NK-92 treated with Interleukin-12 subunit alpha and Interleukin-12 subunit beta, amount 100 ng/mL, for 24 hours (cell line): ENCODE data around the gene CNTN1.

Experiments
- DNase-seq: peaks from one replicate; lab custom pipeline; 2025; lab: John Stamatoyannopoulos, UW

Gene CNTN1

DNA sequence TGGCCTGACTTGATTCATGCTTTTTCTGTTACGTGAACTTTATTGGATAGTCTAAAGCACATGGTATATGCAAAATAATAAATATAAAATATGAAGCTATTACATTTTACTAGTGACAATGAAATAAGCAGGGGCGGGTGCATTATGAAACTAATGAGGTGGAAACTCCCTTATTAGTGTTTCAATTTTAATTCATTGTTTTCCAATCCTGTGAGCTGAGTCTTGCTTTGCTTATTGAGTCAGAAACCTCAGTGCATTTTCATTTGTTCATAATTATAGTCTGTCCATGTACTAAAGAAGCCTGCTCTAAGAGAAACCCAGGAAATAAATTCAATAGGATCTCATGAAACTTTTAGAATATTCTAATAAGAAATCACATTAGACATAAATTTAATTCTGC, 78.5 kb downstream of the CNTN1 start:
- DNase-seq = no peak

- no peak for DNase-seq
Observed at GRCh38 chr12:40775661-40776060, 83.4 kb downstream of the CNTN1 start.

GRCh38 chr12:40784102-40784501, 91.9 kb downstream of the CNTN1 start:
- no peak for DNase-seq

DNA sequence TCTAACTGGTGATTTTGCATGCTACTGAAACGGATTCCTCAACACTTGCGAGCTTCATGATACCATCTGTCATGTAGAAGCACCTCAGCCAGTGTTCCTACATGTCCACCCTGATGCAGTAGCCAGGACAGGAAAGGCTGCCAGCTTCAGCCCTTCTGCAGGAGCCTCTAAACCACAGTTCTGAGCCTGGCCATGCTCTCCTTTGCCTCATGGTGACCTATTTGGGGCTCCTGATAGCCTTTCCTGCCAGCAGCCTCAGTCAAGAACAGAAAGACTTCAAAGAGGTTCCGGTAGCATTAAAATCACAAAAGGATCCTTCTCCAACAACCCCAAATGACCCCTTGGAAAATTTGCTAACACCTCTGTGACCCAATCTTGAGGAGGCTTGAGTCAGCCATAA, 96.0 kb downstream of the CNTN1 start:
- DNase-seq = no peak

GRCh38 chr12:40792792-40793386, 100.7 kb downstream of the CNTN1 start:
- no peak for DNase-seq

GRCh38 chr12:40793471-40793870, 101.2 kb downstream of the CNTN1 start:
- DNase-seq = no peak

GRCh38 chr12:40794087-40794486, 101.8 kb downstream of the CNTN1 start:
- DNase-seq = no peak

GRCh38 chr12:40801082-40801481, 108.8 kb downstream of the CNTN1 start:
- DNase-seq = no peak

GRCh38 chr12:40801861-40802260, 109.6 kb downstream of the CNTN1 start:
- no peak for DNase-seq

- DNase-seq = no peak
Observed at GRCh38 chr12:40802656-40803055, 110.4 kb downstream of the CNTN1 start.

GRCh38 chr12:40819436-40820108, 127.3 kb downstream of the CNTN1 start:
- no peak for DNase-seq

GRCh38 chr12:40820794-40821484, 128.7 kb downstream of the CNTN1 start:
- no peak for DNase-seq

- no peak for DNase-seq
Observed at GRCh38 chr12:40825156-40825555, 132.9 kb downstream of the CNTN1 start.

DNA sequence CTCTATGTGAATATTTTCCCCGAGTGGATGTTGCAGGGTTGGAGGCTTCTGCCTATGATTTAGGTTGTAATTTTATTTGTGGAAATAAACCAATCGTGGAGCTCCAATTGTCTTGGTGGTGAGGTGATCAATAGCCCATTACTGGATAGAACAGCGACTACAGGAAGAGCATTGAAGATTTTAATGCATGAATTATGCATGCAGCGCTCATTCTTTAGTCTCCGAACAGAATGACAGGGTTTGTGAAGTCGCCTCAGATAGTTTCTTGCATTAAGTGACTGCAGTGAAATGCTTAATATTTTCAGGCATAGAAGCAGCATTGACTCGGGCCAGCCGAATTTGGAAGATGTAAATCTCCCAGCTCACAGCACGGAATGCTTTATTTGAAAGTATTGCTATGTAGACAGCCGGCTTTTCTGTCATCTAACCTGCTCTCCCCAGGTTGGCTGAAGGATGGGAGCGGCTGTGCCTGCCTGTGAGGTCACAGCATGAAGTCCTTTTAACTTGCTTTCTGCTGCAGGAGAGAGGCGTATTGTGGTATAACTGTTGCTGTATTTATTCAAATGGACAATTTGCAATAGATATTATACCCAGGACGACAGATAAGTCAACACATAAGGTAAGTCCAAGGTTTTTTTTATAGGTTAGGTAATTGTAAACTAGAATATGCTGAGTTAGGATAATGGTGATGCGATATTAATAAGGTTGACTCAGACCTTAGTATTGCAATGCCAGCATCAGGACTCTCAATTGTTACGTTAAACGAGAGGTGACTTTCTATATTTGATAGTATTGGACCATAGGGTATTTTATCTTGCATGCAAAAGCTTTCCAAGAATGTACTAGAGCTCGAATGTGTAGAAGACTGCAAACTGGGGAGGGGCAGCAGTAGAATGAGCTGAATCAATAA, 135.7 kb downstream of the CNTN1 start:
- DNase-seq = no peak

DNA sequence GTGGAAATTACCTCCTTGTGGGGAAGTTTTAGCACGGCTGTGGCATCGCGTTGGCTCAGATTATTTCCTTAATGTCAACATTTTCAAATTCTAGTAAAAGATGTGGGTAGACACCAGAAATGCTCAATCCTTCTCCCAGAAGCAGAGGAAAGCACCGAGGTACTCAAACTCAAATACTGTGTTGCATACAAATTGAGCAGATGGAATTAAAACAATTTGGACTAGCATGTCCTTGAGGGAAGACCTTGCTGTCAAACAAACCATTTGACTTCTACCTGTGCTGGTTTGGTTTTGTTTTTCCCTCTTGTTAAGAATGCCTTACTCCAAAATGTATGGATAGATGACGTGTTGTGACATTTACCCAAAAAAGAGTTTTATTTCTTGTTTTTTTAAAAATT, 136.4 kb downstream of the CNTN1 start:
- no peak for DNase-seq

- no peak for DNase-seq
Observed at GRCh38 chr12:40829738-40830144, 137.5 kb downstream of the CNTN1 start.

DNA sequence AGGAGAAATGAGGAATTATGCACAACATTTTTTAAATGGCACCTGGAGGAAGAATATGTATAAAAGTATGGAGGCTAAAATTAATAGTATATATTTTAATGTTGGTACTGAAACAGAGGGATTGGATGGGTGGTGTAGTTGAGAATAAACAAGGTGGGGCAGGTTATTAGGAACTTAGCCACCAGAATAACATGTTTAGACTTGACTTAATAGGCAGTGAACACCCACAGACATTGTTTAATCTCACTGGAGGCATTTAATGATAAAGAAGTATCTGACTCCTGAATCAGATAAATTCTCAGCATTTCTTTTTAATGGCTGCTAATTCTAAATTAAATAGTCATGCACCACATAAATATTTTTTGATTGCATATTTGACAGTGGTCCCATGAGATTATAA, 139.7 kb downstream of the CNTN1 start:
- no peak for DNase-seq

GRCh38 chr12:40832668-40833067, 140.4 kb downstream of the CNTN1 start:
- no peak for DNase-seq

DNA sequence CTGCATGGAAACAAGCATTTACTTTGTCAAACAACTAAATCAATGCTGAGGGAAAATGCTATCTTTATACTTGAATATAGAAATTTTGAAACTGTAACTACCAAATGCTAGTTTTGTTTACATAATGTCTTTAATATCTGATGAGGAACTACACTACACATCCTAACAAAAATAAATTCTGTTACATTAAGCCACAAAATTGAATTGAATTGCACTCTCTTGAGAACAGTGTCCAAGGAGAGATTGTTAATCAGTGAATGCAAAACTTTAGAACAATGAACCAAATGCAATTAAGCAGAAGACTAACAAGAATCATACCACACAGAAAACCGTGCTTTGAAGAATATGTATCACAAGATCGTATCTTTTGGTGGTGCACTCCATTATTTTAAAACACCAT, 141.6 kb downstream of the CNTN1 start:
- no peak for DNase-seq

- DNase-seq = no peak
Observed at GRCh38 chr12:40834321-40834720, 142.1 kb downstream of the CNTN1 start.

GRCh38 chr12:40837891-40838429, 145.7 kb downstream of the CNTN1 start:
- DNase-seq = no peak

DNA sequence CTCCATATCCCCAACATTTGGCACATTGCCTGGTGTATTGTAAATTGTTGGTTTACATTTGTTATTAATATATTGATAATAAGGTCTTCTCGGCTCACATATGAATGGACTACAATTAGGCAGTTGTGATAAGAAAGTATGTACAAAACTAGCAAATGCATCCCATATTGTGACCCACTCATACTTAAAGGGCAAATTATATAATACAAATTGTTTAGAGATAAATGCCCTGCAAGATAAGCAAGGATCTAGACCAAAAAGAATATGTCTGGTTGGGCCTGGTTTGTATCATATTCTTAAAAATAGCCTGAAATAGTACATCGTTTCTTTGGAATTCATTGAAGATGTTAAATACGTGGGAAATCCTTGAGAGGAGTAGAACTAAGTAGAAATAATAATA, 151.3 kb downstream of the CNTN1 start:
- DNase-seq = no peak
